ENCODE measurements around the gene NOMO2.
"Not testable (repeated sequence)": the region's sequence is repeated elsewhere in the genome, so short reads cannot be mapped to it uniquely, and the experiment has no call there.

Gene NOMO2

GRCh38 chr16:18387767-18388166, 174.1 kb downstream of the NOMO2 start:
- not testable (repeated sequence) for H3K36me3 ChIP-seq (replicated peaks; ENCODE audit: low read depth, low read length); H3K79me2 ChIP-seq (ENCODE audit: low read length); H3K9ac ChIP-seq (ENCODE audit: low read length); H3K27me3 ChIP-seq (ENCODE audit: low read depth, low read length); H3K27ac ChIP-seq (ENCODE audit: low read length); H3K4me3 ChIP-seq (ENCODE audit: low read length); H4K20me1 ChIP-seq (ENCODE audit: insufficient read depth, low read length); H3K4me2 ChIP-seq (ENCODE audit: low read length); H3K9me3 ChIP-seq (ENCODE audit: insufficient read depth, low read length); H2AFZ ChIP-seq (ENCODE audit: low read depth, low read length); H3K4me1 ChIP-seq (ENCODE audit: low read length)

DNA sequence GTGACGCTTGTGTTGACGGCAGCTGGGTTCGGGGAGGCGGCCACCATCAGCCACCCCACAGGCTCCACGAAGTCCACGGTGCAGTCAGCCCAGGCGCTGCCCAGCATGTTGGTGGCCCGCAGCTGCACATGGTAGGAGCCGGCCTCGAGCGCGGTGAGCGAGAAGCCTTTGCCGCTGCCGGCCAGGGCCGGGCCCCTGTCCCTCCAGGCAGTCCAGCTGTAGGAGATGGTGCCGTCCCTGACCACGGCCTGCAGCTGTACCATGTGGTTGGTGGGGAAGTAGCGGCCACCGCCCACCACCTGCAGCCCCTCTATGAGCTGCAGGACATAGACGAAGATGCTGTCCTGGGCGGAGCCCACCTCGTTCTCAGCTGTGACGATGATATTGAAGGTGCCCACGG, 175.4 kb downstream of the NOMO2 start:
- not testable (repeated sequence) for H3K27me3 ChIP-seq (ENCODE audit: low read depth, low read length); H3K4me1 ChIP-seq (ENCODE audit: low read length); H3K27ac ChIP-seq (ENCODE audit: low read length); H3K9ac ChIP-seq (ENCODE audit: low read length); H3K4me2 ChIP-seq (ENCODE audit: low read length); H2AFZ ChIP-seq (ENCODE audit: low read depth, low read length); H3K36me3 ChIP-seq (replicated peaks; ENCODE audit: low read depth, low read length); H3K9me3 ChIP-seq (ENCODE audit: insufficient read depth, low read length); H3K4me3 ChIP-seq (ENCODE audit: low read length); H3K79me2 ChIP-seq (ENCODE audit: low read length); H4K20me1 ChIP-seq (ENCODE audit: insufficient read depth, low read length)

- not testable (repeated sequence) for H3K27ac ChIP-seq (ENCODE audit: low read length); H3K79me2 ChIP-seq (ENCODE audit: low read length); H3K9ac ChIP-seq (ENCODE audit: low read length); H3K4me2 ChIP-seq (ENCODE audit: low read length); H4K20me1 ChIP-seq (ENCODE audit: insufficient read depth, low read length); H3K36me3 ChIP-seq (replicated peaks; ENCODE audit: low read depth, low read length); H2AFZ ChIP-seq (ENCODE audit: low read depth, low read length); H3K4me3 ChIP-seq (ENCODE audit: low read length); H3K9me3 ChIP-seq (ENCODE audit: insufficient read depth, low read length); H3K4me1 ChIP-seq (ENCODE audit: low read length); H3K27me3 ChIP-seq (ENCODE audit: low read depth, low read length)
These were observed 176.6 kb downstream of the NOMO2 start for GRCh38 chr16:18385285-18385684.

- not testable (repeated sequence) for H4K20me1 ChIP-seq (ENCODE audit: insufficient read depth, low read length); H2AFZ ChIP-seq (ENCODE audit: low read depth, low read length); H3K4me3 ChIP-seq (ENCODE audit: low read length); H3K27ac ChIP-seq (ENCODE audit: low read length); H3K4me1 ChIP-seq (ENCODE audit: low read length); H3K27me3 ChIP-seq (ENCODE audit: low read depth, low read length); H3K36me3 ChIP-seq (replicated peaks; ENCODE audit: low read depth, low read length); H3K79me2 ChIP-seq (ENCODE audit: low read length); H3K9me3 ChIP-seq (ENCODE audit: insufficient read depth, low read length); H3K9ac ChIP-seq (ENCODE audit: low read length); H3K4me2 ChIP-seq (ENCODE audit: low read length)
These were observed 177.0 kb downstream of the NOMO2 start for GRCh38 chr16:18384869-18385268.

DNA sequence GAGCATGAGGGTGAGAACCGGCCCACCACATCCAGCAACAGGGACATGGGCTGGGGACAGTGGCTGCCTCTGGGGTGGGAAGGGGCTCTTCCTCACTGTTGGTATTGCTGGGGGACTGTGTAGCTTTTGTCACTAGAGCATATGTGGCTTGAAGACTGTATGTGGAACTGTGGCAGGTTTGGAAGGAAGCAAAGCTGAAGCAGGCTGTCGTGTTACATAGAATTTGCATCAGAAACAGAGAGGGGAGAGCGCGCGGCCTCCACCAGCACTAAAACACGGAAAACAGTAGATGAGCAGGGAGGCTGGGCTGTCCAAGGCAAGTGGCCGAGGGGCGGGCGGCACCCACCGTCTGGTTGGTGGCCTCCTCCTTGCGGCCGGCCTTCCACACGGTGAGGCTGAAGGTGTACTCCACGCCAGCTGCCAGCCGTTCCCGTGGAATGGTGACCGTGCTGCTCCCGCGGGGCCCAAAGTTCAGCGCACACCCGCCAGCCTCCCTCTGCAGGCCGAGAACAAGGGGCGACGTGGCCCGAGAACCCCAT, 177.7 kb downstream of the NOMO2 start:
- H3K4me2 ChIP-seq (ENCODE audit: low read length); H3K79me2 ChIP-seq (ENCODE audit: low read length); H4K20me1 ChIP-seq (ENCODE audit: insufficient read depth, low read length); H3K36me3 ChIP-seq (replicated peaks; ENCODE audit: low read depth, low read length); H3K4me1 ChIP-seq (ENCODE audit: low read length); H3K9ac ChIP-seq (ENCODE audit: low read length); H3K4me3 ChIP-seq (ENCODE audit: low read length); H3K9me3 ChIP-seq (ENCODE audit: insufficient read depth, low read length); H3K27me3 ChIP-seq (ENCODE audit: low read depth, low read length); H3K27ac ChIP-seq (ENCODE audit: low read length); H2AFZ ChIP-seq (ENCODE audit: low read depth, low read length): not testable (repeated sequence)

GRCh38 chr16:18382696-18383095, 179.2 kb downstream of the NOMO2 start:
- not testable (repeated sequence) for H3K4me3 ChIP-seq (ENCODE audit: low read length); H2AFZ ChIP-seq (ENCODE audit: low read depth, low read length); H3K9me3 ChIP-seq (ENCODE audit: insufficient read depth, low read length); H3K27ac ChIP-seq (ENCODE audit: low read length); H3K79me2 ChIP-seq (ENCODE audit: low read length); H3K4me2 ChIP-seq (ENCODE audit: low read length); H3K4me1 ChIP-seq (ENCODE audit: low read length); H3K36me3 ChIP-seq (replicated peaks; ENCODE audit: low read depth, low read length); H3K27me3 ChIP-seq (ENCODE audit: low read depth, low read length); H3K9ac ChIP-seq (ENCODE audit: low read length); H4K20me1 ChIP-seq (ENCODE audit: insufficient read depth, low read length)

All from OCI-LY3 (cell line).